Keratinocyte (primary cell): Measurements from ENCODE around the gene DRD5.

Experiments
- CTCF ChIP-seq, 3 experiments: IDR thresholded peaks in 1 of 3; conservative IDR thresholded peaks in 1 of 3; optimal IDR thresholded peaks in 1 of 3; 2 replicates in 2 of 3; 3 replicates in 1 of 3; pipeline versions ENCODE3 to v1.5.1; 2011; ENCODE audit warnings: low read length in 3 of 3, mild to moderate bottlenecking in 3 of 3, moderate library complexity in 2 of 3, control low read depth in 1 of 3, inconsistent platforms in 1 of 3; ENCODE audit not compliant: insufficient read depth in 2 of 3; ENCODE audit errors: extremely low read depth in 1 of 3
- EZH2 ChIP-seq: IDR thresholded peaks from one replicate; pipeline ENCODE4 v1.6.1; 2012; ENCODE audit warnings: inconsistent platforms, mild to moderate bottlenecking, low read length, moderate library complexity

GRCh38 chr4:9800848-9801247, 19.4 kb downstream of the DRD5 start:
- TF ChIP-seq CTCF (optimal IDR thresholded peaks at IDR 0.05 in 1 of 3, IDR thresholded peaks at IDR 0.05 in 1 of 3, conservative IDR thresholded peaks at IDR 0.05 in 1 of 3; ENCODE audit: extremely low read depth in 1 of 3, insufficient read depth in 2 of 3, low read length in 3 of 3): no peak
- TF ChIP-seq EZH2: no peak
